ENCODE measurements around the gene NUP54. TPM values are rescaled to one million over a fixed set of nuclear protein-coding genes. Genes with fewer than 3 reads are reported as not detected.

Gene NUP54
- total and polyA plus RNA-seq, 10 donors: 22.8 to 43.2 (median 31.9) TPM

DNA sequence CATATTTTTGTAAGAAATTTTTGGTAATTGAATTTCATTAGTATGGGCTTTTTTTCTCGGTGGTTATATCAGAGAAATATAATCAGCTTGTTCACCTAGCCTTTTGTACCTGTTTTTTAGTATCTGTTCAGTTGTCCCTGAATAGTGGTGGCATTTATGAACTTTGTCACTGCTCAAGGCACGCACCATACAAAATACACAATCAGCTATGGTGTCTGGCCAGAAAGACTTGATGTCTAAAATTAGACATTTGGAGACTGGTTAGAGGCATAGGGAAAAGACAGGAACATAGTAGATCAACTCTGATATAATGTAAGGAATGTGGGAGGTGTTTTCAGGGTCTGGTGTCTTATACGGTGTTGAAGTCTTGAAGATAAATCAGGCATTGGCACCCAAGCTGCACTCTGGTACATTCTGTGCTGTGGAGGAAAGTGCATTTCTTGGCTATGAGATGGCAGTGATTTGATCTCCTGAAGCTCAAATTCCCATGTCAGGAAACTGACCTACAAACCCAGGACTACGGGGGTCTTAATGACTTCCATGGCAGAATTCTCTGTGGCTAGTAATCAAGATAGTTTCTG lies 70.1 kb downstream of the NUP54 start:
- no peak for DNase-seq
- Histone ChIP-seq H3K27ac (no peak overlapping the region), H3K36me3 (no peaks in the 10 kb centered on the region), H3K4me3 (no peak overlapping the region), H3K9me3 (no peaks in the 10 kb centered on the region), H3K27me3 (replicated peaks in 1 of 7) (no peaks in the 10 kb centered on the region), H3K4me1 (no peaks in the 10 kb centered on the region)
- 70 to 91% (median 83%) methylated on average over 4 of the region's 4 CpGs for WGBS, 5 donors
- intact Hi-C loops (cut with DNase I; ENCODE audit: low total_unique reads): no loop called here
- TF ChIP-seq POLR2A (IDR thresholded peaks at IDR 0.05) (no peak), POLR2AphosphoS5 (IDR thresholded peaks at IDR 0.05) (no peak), CTCF (IDR thresholded peaks at IDR 0.05 in 8 of 11, conservative IDR thresholded peaks at IDR 0.05 in 3 of 11) (no peak)

DNA sequence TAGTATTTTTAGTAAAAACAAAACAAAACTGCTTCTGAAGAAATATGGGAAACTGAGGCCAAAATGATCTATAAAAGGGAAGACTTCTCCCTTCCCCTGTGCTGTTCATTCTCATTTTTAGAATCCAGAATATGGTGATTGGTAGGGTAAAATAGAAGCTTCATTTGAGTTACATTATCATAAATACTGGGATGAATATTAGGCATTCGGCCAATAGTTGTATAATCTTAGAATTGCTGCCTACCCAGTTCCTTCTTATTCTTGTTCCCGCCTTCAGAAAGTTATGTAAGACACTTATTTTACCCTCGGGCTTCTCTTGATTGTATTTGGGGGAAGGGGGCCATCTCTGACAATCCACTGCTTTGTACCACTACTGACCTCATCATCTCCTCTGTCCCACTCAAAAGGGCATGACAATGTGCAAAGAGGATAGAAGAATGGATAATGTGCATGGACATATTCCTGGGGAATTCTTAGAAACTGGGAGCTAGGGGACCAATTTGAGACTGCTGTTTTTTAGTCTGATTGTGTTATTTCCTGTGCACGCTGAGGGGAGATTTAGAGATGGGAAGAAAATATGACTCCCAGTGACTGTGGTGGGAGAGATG lies 73.1 kb downstream of the NUP54 start:
- intact Hi-C loops (cut with DNase I; ENCODE audit: low total_unique reads): no loop called here
- TF ChIP-seq POLR2AphosphoS5 (IDR thresholded peaks at IDR 0.05) (no peak), CTCF (IDR thresholded peaks at IDR 0.05 in 8 of 11, conservative IDR thresholded peaks at IDR 0.05 in 3 of 11) (no peak), POLR2A (IDR thresholded peaks at IDR 0.05) (no peak)
- no peak overlapping the region for H3K4me3 ChIP-seq
- no peak overlapping the region for H3K27ac ChIP-seq
- no peaks in the 10 kb centered on the region for H3K36me3 ChIP-seq
- no peaks in the 10 kb centered on the region for H3K9me3 ChIP-seq
- H3K4me1 ChIP-seq: no peaks in the 10 kb centered on the region
- WGBS, 5 donors: 50 to 83% (median 67%) methylated on average over 4 of the region's 4 CpGs
- DNase-seq: no peak
- H3K27me3 ChIP-seq (replicated peaks in 1 of 7): no peaks in the 10 kb centered on the region

DNA sequence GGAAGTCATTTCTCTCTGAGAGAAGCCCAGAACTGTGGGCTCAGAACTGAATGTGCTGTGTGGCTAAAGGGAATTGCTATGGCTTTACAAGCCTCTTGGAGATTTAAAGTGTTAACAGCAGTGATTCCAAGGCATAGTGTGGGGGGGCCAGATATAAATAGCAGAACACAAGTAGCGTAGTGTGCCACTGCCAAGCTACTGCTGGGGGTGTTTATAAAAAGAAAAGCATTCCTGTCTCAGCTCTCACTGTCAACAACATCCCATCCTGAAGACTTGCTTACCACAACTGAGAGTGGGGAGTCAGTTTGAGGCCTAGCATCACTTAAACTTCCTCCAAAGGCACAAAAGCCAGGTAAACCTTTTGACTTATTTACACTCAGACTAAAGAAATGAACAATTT lies 73.7 kb downstream of the NUP54 start, which contains the start of gene ART3:
ART3 (plus strand) TSS at position 242 of the 400 bp plus-strand sequence. CDS start 1,181 bp downstream, outside the sequence.
- TF ChIP-seq POLR2A (IDR thresholded peaks at IDR 0.05) (no peak), POLR2AphosphoS5 (IDR thresholded peaks at IDR 0.05) (no peak), CTCF (IDR thresholded peaks at IDR 0.05 in 8 of 11, conservative IDR thresholded peaks at IDR 0.05 in 3 of 11) (no peak)
- DNase-seq: no peak
- no peaks in the 10 kb centered on the region for H3K9me3 ChIP-seq
- H3K4me3 ChIP-seq: no peak within 1 kb of the TSS
- intact Hi-C loops (cut with DNase I; ENCODE audit: low total_unique reads): no loop called here
- WGBS, 5 donors: 78 to 86% (median 86%) methylated on average over 1 of the region's 1 CpG
- no peaks in the 10 kb centered on the region for H3K4me1 ChIP-seq
- no peaks in the 10 kb centered on the region for H3K27me3 ChIP-seq (replicated peaks in 1 of 7)
- no peaks in the 10 kb centered on the region for H3K36me3 ChIP-seq
- H3K27ac ChIP-seq: no peak within 1 kb of the TSS

DNA sequence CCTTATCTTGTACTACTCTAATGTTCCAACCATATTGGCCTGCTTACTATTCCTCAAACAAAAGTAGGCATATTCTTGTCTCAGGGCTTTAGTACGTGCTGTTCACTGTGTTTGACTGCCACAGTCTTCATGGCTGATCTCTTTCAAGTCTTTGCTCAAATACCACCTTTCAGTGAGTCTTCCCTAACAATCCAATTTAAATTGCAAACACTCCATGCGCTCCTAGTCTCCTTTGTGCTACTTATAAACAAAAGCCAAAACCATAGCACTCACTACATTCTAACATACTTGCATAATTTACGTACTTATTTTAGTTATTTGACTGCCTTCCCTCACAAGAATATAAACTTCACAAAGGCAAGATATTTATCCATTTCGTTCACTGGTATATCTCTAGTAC lies 75.4 kb downstream of the NUP54 start:
- Histone ChIP-seq H3K9me3 (no peaks in the 10 kb centered on the region), H3K4me1 (no peaks in the 10 kb centered on the region), H3K4me3 (no peak overlapping the region), H3K36me3 (no peaks in the 10 kb centered on the region), H3K27ac (no peak overlapping the region), H3K27me3 (replicated peaks in 1 of 7) (no peaks in the 10 kb centered on the region)
- DNase-seq: no peak
- TF ChIP-seq POLR2A (IDR thresholded peaks at IDR 0.05): no peak
- TF ChIP-seq CTCF (IDR thresholded peaks at IDR 0.05 in 8 of 11, conservative IDR thresholded peaks at IDR 0.05 in 3 of 11): no peak
- TF ChIP-seq POLR2AphosphoS5 (IDR thresholded peaks at IDR 0.05): no peak
- intact Hi-C loops (cut with DNase I; ENCODE audit: low total_unique reads): no loop called here
- 68 to 97% (median 91%) methylated on average over 4 of the region's 4 CpGs for WGBS, 5 donors

Measured in spleen (tissue), 11 donors.